Thyroid gland (tissue), 4 donors: ENCODE data around the gene DOCK2.

ENCODE experiments used
- POLR2A ChIP-seq, 2 donors: fragments of 450-650 bp; IDR thresholded peaks; one replicate each; pipeline ENCODE4 v1.6.1; 2017; ENCODE audit warnings: antibody characterized with exemption in 2 of 2, mild to moderate bottlenecking in 2 of 2, moderate library complexity in 1 of 2
- TF ChIP-seq, protein P1 (sequence below), 6 experiments: fragments of 200-600 bp in 3 of 6; fragments of 450-650 bp in 3 of 6; sonication (generic) in 3 of 6; IDR thresholded peaks; one replicate each; pipeline ENCODE4 v1.5.1; 2016 to 2019; ENCODE audit warnings: antibody characterized with exemption in 6 of 6, mild to moderate bottlenecking in 2 of 6, inconsistent platforms in 1 of 6, moderate library complexity in 1 of 6

DNA sequence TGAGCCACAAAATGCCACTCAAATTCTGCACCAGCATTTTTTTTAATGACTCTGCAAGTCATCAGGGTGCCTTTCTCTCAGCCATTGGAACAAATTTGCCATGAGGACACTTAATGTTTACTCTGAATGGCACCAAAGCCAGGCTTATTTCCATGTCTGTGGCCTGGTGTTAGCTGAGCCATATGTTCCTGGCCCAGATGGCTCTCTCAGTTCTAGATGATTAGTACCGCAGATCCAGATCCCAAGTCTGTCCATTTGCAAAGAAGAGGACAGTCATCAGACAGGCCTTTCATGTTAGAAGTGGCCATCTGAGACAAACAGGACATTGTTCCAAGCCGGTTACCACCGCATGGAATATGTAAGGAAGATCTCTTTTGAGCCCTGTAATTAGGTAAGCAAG, 272.9 kb downstream of the DOCK2 start:
- TF ChIP-seq, protein P1, sequence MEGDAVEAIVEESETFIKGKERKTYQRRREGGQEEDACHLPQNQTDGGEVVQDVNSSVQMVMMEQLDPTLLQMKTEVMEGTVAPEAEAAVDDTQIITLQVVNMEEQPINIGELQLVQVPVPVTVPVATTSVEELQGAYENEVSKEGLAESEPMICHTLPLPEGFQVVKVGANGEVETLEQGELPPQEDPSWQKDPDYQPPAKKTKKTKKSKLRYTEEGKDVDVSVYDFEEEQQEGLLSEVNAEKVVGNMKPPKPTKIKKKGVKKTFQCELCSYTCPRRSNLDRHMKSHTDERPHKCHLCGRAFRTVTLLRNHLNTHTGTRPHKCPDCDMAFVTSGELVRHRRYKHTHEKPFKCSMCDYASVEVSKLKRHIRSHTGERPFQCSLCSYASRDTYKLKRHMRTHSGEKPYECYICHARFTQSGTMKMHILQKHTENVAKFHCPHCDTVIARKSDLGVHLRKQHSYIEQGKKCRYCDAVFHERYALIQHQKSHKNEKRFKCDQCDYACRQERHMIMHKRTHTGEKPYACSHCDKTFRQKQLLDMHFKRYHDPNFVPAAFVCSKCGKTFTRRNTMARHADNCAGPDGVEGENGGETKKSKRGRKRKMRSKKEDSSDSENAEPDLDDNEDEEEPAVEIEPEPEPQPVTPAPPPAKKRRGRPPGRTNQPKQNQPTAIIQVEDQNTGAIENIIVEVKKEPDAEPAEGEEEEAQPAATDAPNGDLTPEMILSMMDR (IDR thresholded peaks at IDR 0.05) = no peak
- TF ChIP-seq POLR2A (IDR thresholded peaks at IDR 0.05) = no peak
